Measurements from ENCODE around the gene COQ5. TPM values are rescaled to one million over a fixed set of nuclear protein-coding genes. Genes with fewer than 3 reads are reported as not detected.

Gene COQ5
- total RNA-seq, 1 donor from 2014 or later, result 46.3 TPM

- H3K4me3 ChIP-seq (ENCODE audit: low read depth, low read length), result no peak overlapping the region
- DNase-seq (ENCODE audit: low read depth), result no peak
- no peak for TF ChIP-seq CTCF (conservative IDR thresholded peaks at IDR 0.05; ENCODE audit: low read depth, low read length)
Measured at GRCh38 chr12:120472521-120472920, 56.4 kb downstream of the COQ5 start.

- TF ChIP-seq CTCF (conservative IDR thresholded peaks at IDR 0.05; ENCODE audit: low read depth, low read length), result no peak
Measured at GRCh38 chr12:120470150-120470784, 58.7 kb downstream of the COQ5 start.

GRCh38 chr12:120469450-120470149, 59.4 kb downstream of the COQ5 start, which contains the start of gene SRSF9:
Gene SRSF9, minus strand, starts transcription at chr12:120469748. Its CDS starts 139 bp downstream, at chr12:120469609.
- TF ChIP-seq CTCF (conservative IDR thresholded peaks at IDR 0.05; ENCODE audit: low read depth, low read length), result peak; percentile 81
- peak; percentile 56 for DNase-seq (ENCODE audit: low read depth)

More at GRCh38 chr12:120470150-120470784, 58.7 kb downstream of the COQ5 start:
- no peak for DNase-seq (ENCODE audit: low read depth)
- H3K4me3 ChIP-seq (ENCODE audit: low read depth, low read length), result peak overlapping the region; percentile 77

GRCh38 chr12:120468821-120469449, 60.0 kb downstream of the COQ5 start:
- peak overlapping the region; percentile 77 for H3K4me3 ChIP-seq (ENCODE audit: low read depth, low read length)
- no peak for DNase-seq (ENCODE audit: low read depth)
- no peak for TF ChIP-seq CTCF (conservative IDR thresholded peaks at IDR 0.05; ENCODE audit: low read depth, low read length)

More at GRCh38 chr12:120469450-120470149, 59.4 kb downstream of the COQ5 start, which contains the start of gene SRSF9:
- peak within 1 kb of the TSS; percentile 77 for H3K4me3 ChIP-seq (ENCODE audit: low read depth, low read length)

GRCh38 chr12:120468325-120468820, 60.6 kb downstream of the COQ5 start:
- DNase-seq (ENCODE audit: low read depth), result peak; percentile 41
- H3K4me3 ChIP-seq (ENCODE audit: low read depth, low read length), result peak overlapping the region; percentile 77

GRCh38 chr12:120467439-120467838, 61.5 kb downstream of the COQ5 start:
- TF ChIP-seq CTCF (conservative IDR thresholded peaks at IDR 0.05; ENCODE audit: low read depth, low read length), result no peak
- H3K4me3 ChIP-seq (ENCODE audit: low read depth, low read length), result no peak overlapping the region
- no peak for DNase-seq (ENCODE audit: low read depth)

More at GRCh38 chr12:120468325-120468820, 60.6 kb downstream of the COQ5 start:
- TF ChIP-seq CTCF (conservative IDR thresholded peaks at IDR 0.05; ENCODE audit: low read depth, low read length), result no peak

Data from epithelial cell of proximal tubule (primary cell).